Ascending aorta (tissue), 2 donors: Measurements from ENCODE around the gene SUCLG2. TPM values are rescaled to one million over a fixed set of nuclear protein-coding genes. Genes with fewer than 3 reads are reported as not detected.

Experiments used
- DNase-seq, 2 donors: peaks; one replicate each; pipeline ENCODE4 v3.0.0-alpha.2; 2019; ENCODE audit warnings: low spot score in 2 of 2
- H3K27ac ChIP-seq, 2 donors: fragments of 200-600 bp; sonication (generic); one replicate each; pipeline ENCODE4 v1.5.1; 2016 to 2017; ENCODE audit warnings: mild to moderate bottlenecking in 1 of 2
- H3K27me3 ChIP-seq: fragments of 200-600 bp; sonication (generic); one replicate; pipeline ENCODE4 v1.5.1; 2017
- H3K36me3 ChIP-seq, 2 donors: fragments of 200-600 bp; sonication (generic); one replicate each; pipeline ENCODE4 v1.5.1; 2016
- H3K4me1 ChIP-seq, 2 donors: fragments of 200-600 bp; sonication (generic); one replicate each; pipeline ENCODE4 v1.5.1; 2016 to 2017; ENCODE audit warnings: mild to moderate bottlenecking in 1 of 2
- H3K4me3 ChIP-seq, 2 donors: fragments of 200-600 bp; sonication (generic); one replicate each; pipeline ENCODE4 v1.5.1; 2016 to 2017; ENCODE audit warnings: mild to moderate bottlenecking in 1 of 2
- H3K9me3 ChIP-seq, 2 donors: fragments of 200-600 bp; sonication (generic); one replicate each; pipeline ENCODE4 v1.5.1; 2016
- intact Hi-C: fragments of 100-400 bp; cut with DNase I; formaldehyde crosslinking; loops from one replicate; pipeline ENCODE4 v1.15.1; 2023
- total RNA-seq: library from RNA; depleted of rRNA; stranded (reverse); fragments of >200 nt; gene quantifications from one replicate; pipeline ENCODE4 v1.1.0, GENCODE V29; 2016
- TF ChIP-seq, protein P1 (sequence below), 3 experiments: fragments of 200-600 bp in 2 of 3; fragments of 450-650 bp in 1 of 3; sonication (generic) in 2 of 3; IDR thresholded peaks; one replicate each; pipeline ENCODE4 v1.5.1; 2016 to 2019; ENCODE audit warnings: antibody characterized with exemption in 3 of 3, mild to moderate bottlenecking in 1 of 3, moderate library complexity in 1 of 3

SUCLG2 gene
- total RNA-seq, 1 donor from 2014 or later: 33.6 TPM

DNA sequence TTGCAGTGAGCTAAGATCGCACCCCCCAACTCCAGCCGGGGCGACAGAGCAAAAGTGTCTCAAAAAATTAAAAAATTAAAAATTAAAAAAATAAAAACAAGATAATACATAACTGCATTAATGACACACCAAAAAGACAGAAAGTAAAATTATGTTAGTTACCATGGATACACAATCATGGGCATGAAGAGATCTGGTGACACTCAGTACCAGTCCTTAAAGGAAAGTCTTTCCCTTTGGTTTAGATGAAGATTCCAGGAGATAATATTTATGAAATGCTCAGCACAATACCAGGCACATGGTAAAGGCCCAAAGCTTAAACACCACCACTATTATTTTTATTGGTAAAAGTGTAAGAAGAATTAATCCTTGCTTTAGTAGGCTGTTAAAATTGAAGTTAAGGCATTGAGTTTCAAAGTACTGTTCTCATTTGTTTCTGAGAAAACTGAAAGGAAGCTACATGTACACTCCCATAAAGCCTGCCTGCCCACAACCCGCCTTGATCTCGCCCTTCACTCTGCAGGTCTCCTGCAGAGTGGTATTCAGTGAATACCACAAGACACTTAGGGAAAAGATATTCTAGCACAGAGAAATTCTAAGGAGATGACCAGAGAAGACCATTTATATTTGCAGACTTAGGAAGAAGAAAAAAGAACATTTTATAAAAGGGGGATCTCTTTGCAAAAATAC is 52.3 kb downstream of the SUCLG2 start:
- no peak for DNase-seq
- H3K9me3 ChIP-seq: no peaks in the 10 kb centered on the region
- peaks cover 0 to 12% of the 10 kb centered on the region in 2 donors for H3K4me1 ChIP-seq
- intact Hi-C loops: no loop called here
- peaks cover 0 to 7% of the 10 kb centered on the region in 2 donors for H3K36me3 ChIP-seq
- H3K27me3 ChIP-seq: no peaks in the 10 kb centered on the region
- no peak overlapping the region for H3K4me3 ChIP-seq
- TF ChIP-seq, protein P1, sequence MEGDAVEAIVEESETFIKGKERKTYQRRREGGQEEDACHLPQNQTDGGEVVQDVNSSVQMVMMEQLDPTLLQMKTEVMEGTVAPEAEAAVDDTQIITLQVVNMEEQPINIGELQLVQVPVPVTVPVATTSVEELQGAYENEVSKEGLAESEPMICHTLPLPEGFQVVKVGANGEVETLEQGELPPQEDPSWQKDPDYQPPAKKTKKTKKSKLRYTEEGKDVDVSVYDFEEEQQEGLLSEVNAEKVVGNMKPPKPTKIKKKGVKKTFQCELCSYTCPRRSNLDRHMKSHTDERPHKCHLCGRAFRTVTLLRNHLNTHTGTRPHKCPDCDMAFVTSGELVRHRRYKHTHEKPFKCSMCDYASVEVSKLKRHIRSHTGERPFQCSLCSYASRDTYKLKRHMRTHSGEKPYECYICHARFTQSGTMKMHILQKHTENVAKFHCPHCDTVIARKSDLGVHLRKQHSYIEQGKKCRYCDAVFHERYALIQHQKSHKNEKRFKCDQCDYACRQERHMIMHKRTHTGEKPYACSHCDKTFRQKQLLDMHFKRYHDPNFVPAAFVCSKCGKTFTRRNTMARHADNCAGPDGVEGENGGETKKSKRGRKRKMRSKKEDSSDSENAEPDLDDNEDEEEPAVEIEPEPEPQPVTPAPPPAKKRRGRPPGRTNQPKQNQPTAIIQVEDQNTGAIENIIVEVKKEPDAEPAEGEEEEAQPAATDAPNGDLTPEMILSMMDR (IDR thresholded peaks at IDR 0.05): no peak
- peak overlapping the region in 1 of 2 donors; percentile 44 for H3K27ac ChIP-seq

- peak overlapping the region in 1 of 2 donors; percentile 44 for H3K27ac ChIP-seq
- H3K4me3 ChIP-seq: no peak overlapping the region
- H3K27me3 ChIP-seq: no peaks in the 10 kb centered on the region
- peaks cover 0 to under 1% of the 10 kb centered on the region in 2 donors for H3K36me3 ChIP-seq
- TF ChIP-seq, protein P1 (IDR thresholded peaks at IDR 0.05): no peak
- intact Hi-C loops: no loop called here
- H3K9me3 ChIP-seq: no peaks in the 10 kb centered on the region
- peaks cover 0 to 12% of the 10 kb centered on the region in 2 donors for H3K4me1 ChIP-seq
- no peak for DNase-seq
These were observed 53.0 kb downstream of the SUCLG2 start for GRCh38 chr3:67601385-67601784.

DNA sequence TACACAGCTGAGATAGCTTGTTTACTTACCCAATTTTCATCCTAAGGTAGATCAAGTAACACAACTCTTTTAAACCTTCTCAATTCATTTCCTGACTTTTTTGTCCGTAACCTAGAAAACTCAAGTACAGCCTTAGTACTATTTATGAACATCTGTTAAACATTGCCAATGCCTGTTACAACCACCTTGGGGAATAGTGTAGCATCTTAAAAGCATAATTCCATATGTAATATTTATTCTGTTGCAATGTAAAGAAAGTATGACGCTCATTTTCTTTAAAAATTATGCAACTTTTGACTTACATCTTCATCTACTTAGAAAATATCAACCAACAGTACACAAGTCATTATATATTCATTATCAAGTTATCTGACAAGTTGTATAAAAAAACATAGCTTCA is 54.6 kb downstream of the SUCLG2 start:
- intact Hi-C loops: no loop called here
- TF ChIP-seq, protein P1 (IDR thresholded peaks at IDR 0.05): no peak
- Histone ChIP-seq H3K4me1 (peaks cover 0 to 9% of the 10 kb centered on the region in 2 donors), H3K27ac (no peak overlapping the region), H3K27me3 (no peaks in the 10 kb centered on the region), H3K36me3 (no peaks in the 10 kb centered on the region), H3K4me3 (no peak overlapping the region), H3K9me3 (no peaks in the 10 kb centered on the region)
- no peak for DNase-seq

DNA sequence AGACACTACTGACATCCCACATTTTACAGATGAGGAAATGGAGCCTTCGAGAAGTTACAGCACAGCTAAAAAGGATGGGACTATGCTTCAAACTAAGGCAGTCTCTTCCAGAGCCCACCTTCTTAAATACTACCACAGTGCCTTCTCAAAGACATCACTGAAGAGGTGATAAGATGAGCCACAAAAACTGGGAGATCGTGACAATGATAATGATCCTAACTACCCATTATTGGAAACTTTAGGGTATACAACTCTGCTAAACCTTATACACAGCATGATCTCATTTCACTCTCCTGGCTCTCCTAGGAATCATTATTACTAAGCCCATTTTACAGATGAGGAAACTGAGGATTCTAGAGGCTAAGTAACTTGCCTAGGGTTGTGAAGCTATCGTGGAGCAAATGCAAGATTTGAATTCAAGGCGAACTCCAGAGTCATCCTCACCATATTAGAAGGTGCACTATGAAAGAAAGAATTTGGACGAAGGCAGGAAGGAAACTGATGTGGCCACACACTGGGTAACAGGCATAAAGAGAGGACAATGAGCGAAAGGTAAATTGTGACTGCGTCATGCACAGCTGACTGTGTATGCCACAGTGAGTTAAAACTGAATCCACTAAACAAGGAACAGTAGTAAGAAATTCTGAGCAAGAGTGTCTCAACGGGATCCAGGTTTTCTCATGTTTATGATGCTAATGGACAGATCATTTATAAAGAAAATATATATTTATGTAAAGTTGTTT is 55.4 kb downstream of the SUCLG2 start:
- no peak overlapping the region for H3K4me3 ChIP-seq
- TF ChIP-seq, protein P1 (IDR thresholded peaks at IDR 0.05): no peak
- no peaks in the 10 kb centered on the region for H3K27me3 ChIP-seq
- no peak overlapping the region for H3K27ac ChIP-seq
- DNase-seq: no peak
- H3K4me1 ChIP-seq: peaks cover 0 to 9% of the 10 kb centered on the region in 2 donors
- no peaks in the 10 kb centered on the region for H3K36me3 ChIP-seq
- H3K9me3 ChIP-seq: no peaks in the 10 kb centered on the region
- intact Hi-C loops: no loop called here

DNA sequence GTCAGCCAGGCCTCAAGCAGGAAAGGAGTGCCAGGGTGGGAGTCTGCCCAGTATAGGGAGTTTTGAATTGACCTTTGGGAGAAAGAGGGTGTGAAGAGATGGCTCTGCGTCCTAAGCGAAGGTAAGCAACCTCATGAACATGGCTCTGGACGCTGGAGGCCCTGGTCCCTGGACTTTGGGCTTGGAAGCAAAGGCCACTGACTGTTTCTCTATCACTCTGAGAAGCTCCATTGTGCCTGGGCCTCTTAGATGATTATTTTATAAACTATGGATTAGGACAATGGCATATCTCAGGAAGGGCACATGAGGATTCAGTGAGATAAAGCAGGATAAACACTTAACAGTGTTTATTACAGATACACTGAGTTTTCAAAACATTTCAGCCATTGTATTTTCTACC is 59.0 kb downstream of the SUCLG2 start:
- peaks cover 0 to 6% of the 10 kb centered on the region in 2 donors for H3K4me1 ChIP-seq
- H3K9me3 ChIP-seq: no peaks in the 10 kb centered on the region
- TF ChIP-seq, protein P1 (IDR thresholded peaks at IDR 0.05): no peak
- intact Hi-C loops: no loop called here
- no peak overlapping the region for H3K4me3 ChIP-seq
- DNase-seq: no peak
- no peaks in the 10 kb centered on the region for H3K27me3 ChIP-seq
- H3K27ac ChIP-seq: no peak overlapping the region
- H3K36me3 ChIP-seq: no peaks in the 10 kb centered on the region
